ENCODE results near the gene KCNJ5.

KCNJ5 gene

GRCh38 chr11:128871168-128871610, 20.0 kb upstream of the KCNJ5 start:
- no peak for DNase-seq (ENCODE audit: low read depth, low spot score)

GRCh38 chr11:128872094-128872493, 19.1 kb upstream of the KCNJ5 start:
- DNase-seq (ENCODE audit: low read depth, low spot score), result no peak

GRCh38 chr11:128872594-128872993, 18.6 kb upstream of the KCNJ5 start:
- no peak for DNase-seq (ENCODE audit: low read depth, low spot score)

- DNase-seq (ENCODE audit: low read depth, low spot score), result no peak
These were observed 16.7 kb upstream of the KCNJ5 start for GRCh38 chr11:128874427-128874826.

- DNase-seq (ENCODE audit: low read depth, low spot score), result no peak
These were observed 15.0 kb upstream of the KCNJ5 start for GRCh38 chr11:128876133-128876650.

- no peak for DNase-seq (ENCODE audit: low read depth, low spot score)
These were observed 13.4 kb upstream of the KCNJ5 start for GRCh38 chr11:128877726-128878125.

GRCh38 chr11:128878455-128878854, 12.7 kb upstream of the KCNJ5 start:
- DNase-seq (ENCODE audit: low read depth, low spot score), result no peak

- peak; percentile 24 for DNase-seq (ENCODE audit: low read depth, low spot score)
These were observed 11.3 kb upstream of the KCNJ5 start for GRCh38 chr11:128879817-128880216.

- DNase-seq (ENCODE audit: low read depth, low spot score), result no peak
These were observed 9.9 kb upstream of the KCNJ5 start for GRCh38 chr11:128881221-128881620.

- DNase-seq (ENCODE audit: low read depth, low spot score), result no peak
These were observed 8.7 kb upstream of the KCNJ5 start for GRCh38 chr11:128882451-128882850.

GRCh38 chr11:128884054-128884453, 7.1 kb upstream of the KCNJ5 start:
- DNase-seq (ENCODE audit: low read depth, low spot score), result no peak

GRCh38 chr11:128884703-128885338, 6.3 kb upstream of the KCNJ5 start:
- peak; percentile 84 for DNase-seq (ENCODE audit: low read depth, low spot score)

GRCh38 chr11:128886406-128887124, 4.6 kb upstream of the KCNJ5 start:
- peak; percentile 39 for DNase-seq (ENCODE audit: low read depth, low spot score)

- no peak for DNase-seq (ENCODE audit: low read depth, low spot score)
These were observed 2.8 kb upstream of the KCNJ5 start for GRCh38 chr11:128888034-128888985.

GRCh38 chr11:128889657-128890213, 1.4 kb upstream of the KCNJ5 start:
- no peak for DNase-seq (ENCODE audit: low read depth, low spot score)

GRCh38 chr11:128890216-128890542, 977 bp upstream of the KCNJ5 start:
- DNase-seq (ENCODE audit: low read depth, low spot score), result no peak

- DNase-seq (ENCODE audit: low read depth, low spot score), result no peak
These were observed 800 bp downstream of the KCNJ5 start for GRCh38 chr11:128891913-128892398.

- DNase-seq (ENCODE audit: low read depth, low spot score), result no peak
These were observed 1.9 kb downstream of the KCNJ5 start for GRCh38 chr11:128892866-128893565.

GRCh38 chr11:128893578-128894285, 2.6 kb downstream of the KCNJ5 start:
- no peak for DNase-seq (ENCODE audit: low read depth, low spot score)

- DNase-seq (ENCODE audit: low read depth, low spot score), result no peak
These were observed 3.1 kb downstream of the KCNJ5 start for GRCh38 chr11:128894286-128894681.

Measured in astrocyte of the hippocampus (primary cell).